T47D (cell line): ENCODE measurements around the gene PRKD1.
"Not testable (repeated sequence)": the region's sequence is repeated elsewhere in the genome, so short reads cannot be mapped to it uniquely, and the experiment has no call there.

Source experiments
- DNase-seq, 2 experiments: peaks; one replicate each; pipeline versions ENCODE4 v3.0.0 to v3.0.0-alpha.2; 2011 to 2012; ENCODE audit warnings: low read depth in 1 of 2, low spot score in 1 of 2
- JUND ChIP-seq: IDR thresholded peaks from 2 replicates; pipeline ENCODE4 v1.6.1; 2012; ENCODE audit warnings: low read depth
- in situ Hi-C: cut with HindIII; loops from 2 replicates; pipeline ENCODE4 v1.10.0; 2016; ENCODE audit warnings: low sequenced_read_pairs, low pct_unique_long_range_greater_than_20kb

PRKD1 gene

DNA sequence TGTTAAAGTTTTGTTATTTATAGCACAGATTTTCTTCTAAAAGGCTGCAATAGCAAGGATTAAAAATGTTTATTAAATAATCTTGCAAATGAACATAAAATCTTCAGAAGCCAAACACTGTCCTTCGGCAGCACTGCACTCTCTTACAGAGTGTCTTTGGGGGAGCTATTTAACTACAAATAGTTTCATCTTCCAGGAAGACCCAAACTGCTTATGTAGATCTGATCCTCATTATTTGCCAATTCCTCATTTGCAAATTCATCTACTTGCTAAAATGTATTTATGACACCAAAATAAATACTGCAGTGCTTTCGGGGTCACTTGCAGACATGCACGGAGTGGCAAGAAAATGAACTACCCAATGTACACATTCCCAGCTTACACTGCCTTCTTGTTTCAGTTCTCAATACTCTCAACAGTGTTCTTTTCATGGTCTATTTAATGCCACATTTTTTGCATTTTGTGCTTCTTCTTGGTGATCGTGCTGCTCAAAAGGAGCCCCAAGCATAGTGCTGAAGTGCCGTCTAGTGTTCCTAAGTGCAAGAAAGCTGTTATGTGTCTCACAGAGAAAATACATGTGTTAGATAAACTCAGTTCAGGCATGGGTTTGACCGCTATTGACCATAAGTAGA is 128.1 kb downstream of the PRKD1 start:
- in situ Hi-C loops: no loop called here
- no peak for DNase-seq
- TF ChIP-seq JUND: no peak

DNA sequence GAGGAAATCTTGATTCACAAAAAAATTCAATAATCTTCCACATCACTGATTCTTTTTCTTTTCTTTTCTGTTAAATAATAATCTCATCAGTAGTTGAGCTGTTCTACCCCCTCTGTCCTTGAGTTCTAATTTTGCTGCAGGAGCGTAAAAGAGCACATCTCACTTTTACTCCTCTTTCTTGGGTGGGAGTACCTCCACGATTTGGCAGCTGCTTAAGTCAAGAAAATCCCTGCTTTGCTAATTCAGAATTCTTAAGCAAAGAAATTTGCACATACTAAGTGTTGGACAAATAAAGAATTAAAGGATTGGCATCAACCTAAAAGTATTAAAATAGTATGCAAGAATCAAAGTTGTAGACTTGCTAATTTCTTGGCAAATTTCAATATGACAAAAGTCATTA is 128.8 kb downstream of the PRKD1 start:
- no peak for DNase-seq
- TF ChIP-seq JUND: no peak
- in situ Hi-C loops: no loop called here

GRCh38 chr14:29798108-29798663 is 129.5 kb downstream of the PRKD1 start:
- no peak for DNase-seq
- in situ Hi-C loops: no loop called here
- no peak for TF ChIP-seq JUND

- no peak for DNase-seq
- no peak for TF ChIP-seq JUND
These were observed 130.8 kb downstream of the PRKD1 start for GRCh38 chr14:29796853-29797252.

GRCh38 chr14:29789475-29789874 is 138.2 kb downstream of the PRKD1 start:
- DNase-seq: no peak
- in situ Hi-C loops: no loop called here
- no peak for TF ChIP-seq JUND

More at GRCh38 chr14:29796853-29797252, 130.8 kb downstream of the PRKD1 start:
- in situ Hi-C loops: no loop called here

DNA sequence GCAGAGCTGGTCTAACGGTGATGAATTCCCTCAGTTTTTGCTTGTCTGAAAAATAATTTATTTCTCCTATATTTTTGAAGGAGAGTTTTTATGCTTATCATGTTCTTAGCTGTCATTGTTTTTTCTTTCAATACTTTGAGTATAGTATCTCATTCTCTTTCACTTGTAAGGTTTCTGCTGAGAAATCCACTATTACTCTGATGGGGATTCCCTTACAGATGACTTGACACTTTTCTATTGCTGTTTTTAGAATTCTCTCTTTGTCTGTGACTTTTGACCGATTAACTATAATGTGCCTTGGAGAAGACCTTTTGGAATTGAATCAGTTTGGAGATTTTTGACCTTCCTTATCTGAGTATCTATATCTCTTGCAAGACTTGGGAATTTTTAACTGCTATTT is 139.6 kb downstream of the PRKD1 start:
- in situ Hi-C loops: no loop called here
- TF ChIP-seq JUND: no peak
- no peak for DNase-seq

GRCh38 chr14:29783556-29783955 is 144.1 kb downstream of the PRKD1 start:
- in situ Hi-C loops: no loop called here
- TF ChIP-seq JUND: no peak
- DNase-seq: no peak

- no peak for TF ChIP-seq JUND
- in situ Hi-C loops: no loop called here
- DNase-seq: no peak
These were observed 145.6 kb downstream of the PRKD1 start for GRCh38 chr14:29782041-29782440.

- DNase-seq, in situ Hi-C loops: not testable (repeated sequence)
These were observed 150.5 kb downstream of the PRKD1 start for GRCh38 chr14:29777142-29777541.

- DNase-seq: peak in 1 of 2 experiments; percentile 8
- in situ Hi-C loops: no loop called here
- TF ChIP-seq JUND: no peak
These were observed 153.7 kb downstream of the PRKD1 start for GRCh38 chr14:29773990-29774389.

- DNase-seq: no peak
- in situ Hi-C loops: no loop called here
- no peak for TF ChIP-seq JUND
These were observed 164.2 kb downstream of the PRKD1 start for GRCh38 chr14:29763342-29763858.

DNA sequence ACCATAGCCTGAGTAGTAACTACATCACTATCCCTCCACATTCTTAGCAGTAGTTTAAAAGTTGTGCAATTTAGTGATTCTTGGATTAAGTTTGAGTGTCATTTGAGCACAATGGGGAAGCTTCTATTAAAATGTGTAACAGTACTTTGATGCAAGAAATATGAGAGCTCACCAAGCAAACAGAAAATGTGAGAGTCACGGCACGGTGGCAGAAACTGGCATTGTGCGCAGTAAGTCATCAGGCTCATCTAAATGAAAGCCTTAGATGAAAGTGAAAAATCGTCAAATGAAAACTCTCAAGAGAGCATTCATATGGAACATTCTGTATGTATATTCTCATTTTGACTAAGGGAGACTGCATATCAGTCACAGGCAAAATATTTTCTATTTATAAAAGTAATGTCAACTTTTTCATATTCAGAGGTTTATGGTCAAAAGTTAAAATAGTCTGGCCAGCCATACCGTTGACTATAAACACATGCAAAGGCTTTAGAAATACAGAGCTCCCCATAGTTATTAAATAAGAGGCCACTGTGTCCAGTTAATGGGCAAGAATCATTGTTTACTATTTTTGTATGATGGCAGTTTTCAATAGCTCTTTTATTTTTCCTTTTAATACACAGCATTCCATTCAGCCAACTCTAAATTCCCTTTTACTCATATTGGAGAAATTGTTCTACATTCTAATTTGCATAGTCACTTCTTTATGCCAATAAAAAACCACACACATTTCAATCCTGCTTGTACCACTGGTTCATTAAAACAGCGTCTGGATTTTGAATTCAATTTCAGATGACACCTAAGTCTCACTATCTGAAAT is 167.9 kb downstream of the PRKD1 start:
- TF ChIP-seq JUND: no peak
- in situ Hi-C loops: no loop called here
- DNase-seq: no peak

DNA sequence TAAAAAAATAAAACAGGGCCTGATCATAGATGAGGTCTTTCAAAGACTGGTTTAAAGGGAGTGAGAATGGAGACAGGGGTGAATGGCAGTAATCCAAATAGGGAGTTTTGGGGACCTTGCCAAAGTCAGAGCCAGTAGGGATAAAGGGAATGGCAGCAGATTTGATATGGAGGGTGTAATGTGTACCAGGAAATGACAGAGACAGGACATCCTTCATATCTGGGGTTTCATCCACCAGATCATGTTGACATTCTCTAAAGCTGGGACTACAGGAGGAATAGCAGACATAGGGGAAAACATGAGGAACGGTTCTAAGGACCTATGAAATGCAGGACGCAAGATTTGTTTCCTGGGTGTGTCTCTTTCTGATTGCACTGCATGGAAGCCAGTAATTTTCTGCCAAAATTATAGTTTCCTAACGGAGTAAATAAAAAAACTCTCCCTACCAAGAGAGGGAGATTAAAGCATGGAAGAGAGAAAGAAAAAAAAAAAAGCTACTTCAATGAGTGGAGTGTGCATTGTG is 169.9 kb downstream of the PRKD1 start:
- TF ChIP-seq JUND: no peak
- no peak for DNase-seq
- in situ Hi-C loops: no loop called here
